GM13976 (cell line): ENCODE results near the gene PLXNA3.

Experiments
- DNase-seq: peaks from one replicate; pipeline ENCODE4 v3.0.0; 2012; ENCODE audit warnings: low spot score
- in situ Hi-C: fragments of 300-500 bp; cut with MboI; formaldehyde crosslinking; loops from one replicate; pipeline ENCODE4 v1.12.0; 2022; ENCODE audit warnings: low sequenced_read_pairs, mixed read lengths, inconsistent platforms; ENCODE audit not compliant: unreplicated experiment
- TF ChIP-seq, protein P1 (sequence below): IDR thresholded peaks from 2 replicates; pipeline ENCODE4 v1.5.1; 2012; ENCODE audit warnings: borderline replicate concordance, mild to moderate bottlenecking; ENCODE audit not compliant: insufficient read depth; ENCODE audit errors: extremely low read depth, missing control alignments, control extremely low read depth

Gene PLXNA3

DNA sequence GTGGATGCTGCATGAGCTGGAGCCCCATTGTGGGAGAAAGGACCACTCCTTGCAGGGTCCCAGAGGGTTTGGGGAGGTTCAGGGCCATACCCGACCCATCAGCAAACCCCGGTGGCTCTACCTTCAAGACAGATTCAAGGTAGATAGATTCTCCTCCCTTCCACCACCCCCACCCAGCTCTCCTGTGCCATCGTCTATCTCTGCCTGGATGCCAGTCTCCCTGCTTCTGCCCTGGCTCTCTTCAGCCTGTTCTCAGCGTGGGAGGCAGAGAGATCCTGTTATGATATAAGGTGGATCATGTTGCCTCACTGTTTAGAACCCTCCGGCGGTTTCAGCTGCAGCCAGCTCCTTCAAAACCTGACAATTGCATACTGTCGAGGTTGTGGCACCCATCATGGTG, 15.6 kb downstream of the PLXNA3 start:
- DNase-seq = no peak
- in situ Hi-C loops = no loop called here
- TF ChIP-seq, protein P1, sequence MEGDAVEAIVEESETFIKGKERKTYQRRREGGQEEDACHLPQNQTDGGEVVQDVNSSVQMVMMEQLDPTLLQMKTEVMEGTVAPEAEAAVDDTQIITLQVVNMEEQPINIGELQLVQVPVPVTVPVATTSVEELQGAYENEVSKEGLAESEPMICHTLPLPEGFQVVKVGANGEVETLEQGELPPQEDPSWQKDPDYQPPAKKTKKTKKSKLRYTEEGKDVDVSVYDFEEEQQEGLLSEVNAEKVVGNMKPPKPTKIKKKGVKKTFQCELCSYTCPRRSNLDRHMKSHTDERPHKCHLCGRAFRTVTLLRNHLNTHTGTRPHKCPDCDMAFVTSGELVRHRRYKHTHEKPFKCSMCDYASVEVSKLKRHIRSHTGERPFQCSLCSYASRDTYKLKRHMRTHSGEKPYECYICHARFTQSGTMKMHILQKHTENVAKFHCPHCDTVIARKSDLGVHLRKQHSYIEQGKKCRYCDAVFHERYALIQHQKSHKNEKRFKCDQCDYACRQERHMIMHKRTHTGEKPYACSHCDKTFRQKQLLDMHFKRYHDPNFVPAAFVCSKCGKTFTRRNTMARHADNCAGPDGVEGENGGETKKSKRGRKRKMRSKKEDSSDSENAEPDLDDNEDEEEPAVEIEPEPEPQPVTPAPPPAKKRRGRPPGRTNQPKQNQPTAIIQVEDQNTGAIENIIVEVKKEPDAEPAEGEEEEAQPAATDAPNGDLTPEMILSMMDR = no peak

DNA sequence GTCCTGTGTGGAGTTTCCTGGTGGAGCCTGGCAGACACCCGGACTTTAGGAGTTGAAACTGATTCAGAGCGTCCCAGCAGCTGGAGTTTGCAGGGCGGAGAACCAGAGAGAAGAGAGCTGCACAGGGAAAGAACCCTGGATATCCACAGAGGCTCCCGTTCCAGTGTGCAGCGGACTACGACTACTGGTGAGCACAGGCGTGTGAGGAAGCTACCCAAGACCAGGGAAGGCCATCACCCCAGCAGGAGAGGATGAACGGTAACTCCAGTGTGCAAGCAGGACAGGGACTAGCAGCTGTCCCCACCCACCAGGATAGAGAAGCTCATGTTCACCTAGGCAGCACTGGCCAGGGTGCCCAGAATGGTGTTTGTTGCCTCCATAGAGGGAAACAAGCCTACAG, 18.7 kb downstream of the PLXNA3 start:
- DNase-seq = no peak
- TF ChIP-seq, protein P1 = no peak
- in situ Hi-C loops = no loop called here

DNA sequence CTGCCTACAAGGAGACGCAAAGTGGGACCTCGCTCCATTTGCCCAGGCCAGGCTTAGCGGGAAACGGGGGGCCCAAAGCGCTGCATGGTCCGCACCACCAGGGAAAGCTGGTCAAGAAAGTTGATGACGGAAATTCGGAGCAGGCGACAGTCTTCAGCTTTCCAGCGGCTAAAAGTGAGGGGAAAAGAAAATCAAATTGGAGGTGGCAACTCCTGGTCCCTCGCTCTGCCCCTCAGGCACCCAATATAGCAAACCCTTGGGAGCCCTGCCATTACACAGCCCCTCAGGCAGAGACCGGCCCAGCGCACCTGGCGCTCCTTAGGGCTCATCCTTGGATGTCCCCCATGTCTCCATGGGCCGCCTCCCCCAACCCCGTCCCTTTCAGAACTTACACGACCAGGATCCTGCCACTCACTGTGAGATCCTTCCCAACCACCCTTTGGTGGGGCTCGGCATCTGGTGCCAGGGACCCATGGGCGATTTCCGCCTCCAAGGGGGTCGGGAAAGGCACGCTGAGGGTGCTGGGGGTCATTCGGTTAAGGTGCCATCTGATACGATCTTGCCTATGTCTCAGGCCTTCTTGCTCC, 19.9 kb downstream of the PLXNA3 start:
- TF ChIP-seq, protein P1 = no peak
- no peak for DNase-seq
- in situ Hi-C loops = no loop called here

DNA sequence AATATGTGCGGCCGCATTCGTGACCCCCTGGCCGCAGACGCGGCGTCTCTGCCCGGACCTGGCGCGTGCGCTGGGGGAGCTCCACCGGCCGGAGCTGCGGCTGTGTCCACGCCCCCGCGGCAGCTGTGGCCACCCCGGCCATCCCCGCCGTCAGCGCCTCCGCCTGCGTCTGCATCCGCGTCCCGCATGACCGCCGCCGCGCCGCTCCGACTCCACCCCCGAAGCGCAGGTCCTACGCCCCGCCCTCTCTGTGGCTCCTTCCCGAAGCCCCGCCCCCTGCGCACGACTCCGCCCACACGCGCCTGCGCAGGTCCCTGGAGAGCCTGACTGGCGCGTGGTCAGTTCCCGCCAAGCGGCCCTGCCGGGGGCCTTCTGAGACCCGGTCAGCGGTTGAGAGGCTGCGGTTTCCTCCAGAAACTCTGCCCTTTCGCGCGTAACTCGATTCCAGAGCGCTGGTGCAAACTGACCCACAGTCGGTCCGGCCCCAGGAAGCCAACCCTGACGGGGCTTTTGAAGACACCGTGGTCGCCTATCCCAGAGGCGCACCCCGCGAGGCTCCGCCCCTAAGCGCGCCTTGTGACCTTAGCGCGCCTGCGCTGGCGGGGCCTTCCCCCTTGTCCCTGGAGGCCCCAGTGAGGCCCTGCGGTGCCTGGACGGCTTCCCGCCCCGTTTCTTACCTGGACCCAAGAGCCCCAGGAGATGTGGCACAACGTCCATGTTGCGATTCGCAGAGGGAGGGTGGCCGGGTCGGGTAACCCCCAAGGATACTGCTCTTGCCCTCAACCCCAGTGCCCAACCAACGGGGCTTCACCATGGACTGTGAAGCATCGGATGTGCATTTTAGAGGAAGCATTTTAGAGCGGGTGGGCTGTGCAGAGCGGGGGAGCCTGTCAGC, 20.9 kb downstream of the PLXNA3 start, which contains the start of gene LAGE3:
Gene LAGE3, minus strand, starts transcription at position 554 of the 895 bp plus-strand sequence. Its CDS starts 366 bp downstream, at position 188.
- in situ Hi-C loops = no loop called here
- DNase-seq = peak; percentile 92
- TF ChIP-seq, protein P1 = no peak

DNA sequence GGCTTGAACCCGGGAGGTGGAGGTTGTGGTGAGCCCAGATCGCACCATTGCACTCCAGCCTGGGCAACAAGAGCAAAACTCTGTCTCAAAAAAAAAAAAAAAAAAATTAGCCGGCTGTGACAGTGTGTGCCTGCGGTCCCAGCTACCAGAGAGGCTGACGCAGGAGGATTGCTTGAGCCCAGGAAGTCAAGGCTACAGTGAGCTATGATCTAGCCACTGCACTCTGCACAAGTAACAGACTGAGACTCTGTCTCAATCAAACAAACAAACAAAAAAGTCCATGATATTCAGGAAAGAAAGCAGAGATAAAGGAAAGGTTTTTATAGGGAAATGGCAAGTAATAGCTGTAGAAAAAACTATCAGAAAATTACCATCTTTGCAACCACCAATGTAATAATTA, 23.1 kb downstream of the PLXNA3 start:
- TF ChIP-seq, protein P1 = no peak
- in situ Hi-C loops = no loop called here
- DNase-seq = no peak

DNA sequence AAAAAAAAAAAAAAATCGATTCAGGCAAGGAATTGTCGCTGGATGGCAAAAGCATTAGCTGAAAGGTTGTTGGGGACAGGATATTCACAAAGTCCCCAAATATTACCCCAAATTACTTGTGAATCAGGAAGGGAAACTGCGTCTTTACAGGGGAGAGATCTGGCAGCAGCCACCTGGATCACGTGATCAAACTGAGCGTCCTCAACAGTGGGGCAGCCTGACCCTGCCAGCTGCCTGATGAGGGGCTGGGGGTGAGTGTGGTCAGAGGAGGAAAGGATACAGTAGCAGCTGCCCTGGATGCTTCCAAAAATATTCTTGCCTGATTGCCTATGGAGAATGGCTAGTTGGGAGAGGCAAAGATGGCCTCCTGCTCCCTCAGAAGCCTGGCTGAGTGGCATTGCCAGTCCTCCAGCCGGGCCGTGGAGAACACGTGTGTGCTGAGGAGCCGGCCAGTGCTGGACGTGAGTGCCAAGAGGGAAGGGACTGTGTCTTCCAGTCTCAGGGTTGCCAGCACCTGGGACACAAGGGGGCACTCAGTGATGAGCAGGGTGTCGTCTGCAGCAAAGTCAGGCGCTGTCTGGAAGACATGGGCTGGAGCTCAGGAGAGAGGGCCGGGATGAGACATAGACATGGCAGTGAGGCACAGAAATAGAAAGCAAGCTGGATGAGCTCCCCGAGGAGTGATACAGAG, 24.0 kb downstream of the PLXNA3 start:
- DNase-seq = no peak
- in situ Hi-C loops = no loop called here

More for the DNA sequence above, 24.0 kb downstream of the PLXNA3 start:
- TF ChIP-seq, protein P1 = no peak
